Astrocyte (in vitro differentiated cells and primary cell): ENCODE data around the gene VAMP7.

Experiments used
- CTCF ChIP-seq: IDR thresholded peaks from 2 replicates; pipeline ENCODE4 v1.5.1; 2011; ENCODE audit warnings: low read depth, mild to moderate bottlenecking, inconsistent platforms, low read length, moderate library complexity; ENCODE audit not compliant: insufficient read depth
- EZH2 ChIP-seq: IDR thresholded peaks from 2 replicates; pipeline ENCODE4 v1.6.1; 2012; ENCODE audit warnings: mild to moderate bottlenecking, low read length, inconsistent platforms; ENCODE audit not compliant: insufficient read depth

GRCh38 chrX:155968326-155968661 is 87.1 kb downstream of the VAMP7 start:
- TF ChIP-seq CTCF (no peak), EZH2 (no peak)
